Medulla oblongata (tissue), 1 donor: ENCODE measurements around the gene PTAFR.
A peak's percentile ranks its signal among the peaks of the same experiment; 100 is the strongest.
"Not testable (repeated sequence)": the region's sequence is repeated elsewhere in the genome, so short reads cannot be mapped to it uniquely, and the experiment has no call there.

Source experiments
- DNase-seq: peaks from one replicate; pipeline ENCODE4 v3.0.0-alpha.2; 2015; ENCODE audit errors: extremely low spot score

PTAFR gene

GRCh38 chr1:28145728-28146127 lies 30.8 kb downstream of the PTAFR start:
- no peak for DNase-seq

- DNase-seq: no peak
These were observed 32.0 kb downstream of the PTAFR start for GRCh38 chr1:28144203-28145135.

- no peak for DNase-seq
These were observed 32.8 kb downstream of the PTAFR start for GRCh38 chr1:28143496-28144202.

GRCh38 chr1:28141685-28142084 lies 34.8 kb downstream of the PTAFR start:
- no peak for DNase-seq

GRCh38 chr1:28139866-28140265 lies 36.6 kb downstream of the PTAFR start:
- not testable (repeated sequence) for DNase-seq

- peak; percentile 65 for DNase-seq
These were observed 37.3 kb downstream of the PTAFR start for GRCh38 chr1:28139025-28139712.

GRCh38 chr1:28136922-28137613 lies 39.4 kb downstream of the PTAFR start:
- DNase-seq: no peak

GRCh38 chr1:28136169-28136921 lies 40.1 kb downstream of the PTAFR start:
- DNase-seq: no peak

GRCh38 chr1:28135371-28136168 lies 40.9 kb downstream of the PTAFR start:
- DNase-seq: no peak

- no peak for DNase-seq
These were observed 41.8 kb downstream of the PTAFR start for GRCh38 chr1:28134651-28135207.

GRCh38 chr1:28132171-28133167 lies 44.0 kb downstream of the PTAFR start:
- no peak for DNase-seq

- DNase-seq: no peak
These were observed 45.6 kb downstream of the PTAFR start for GRCh38 chr1:28130901-28131300.

- DNase-seq: no peak
These were observed 47.3 kb downstream of the PTAFR start for GRCh38 chr1:28129150-28129549.

- peak; percentile 71 for DNase-seq
These were observed 48.8 kb downstream of the PTAFR start for GRCh38 chr1:28127617-28128257.

GRCh38 chr1:28126783-28127490 lies 49.6 kb downstream of the PTAFR start:
- peak; percentile 64 for DNase-seq

- DNase-seq: no peak
These were observed 50.3 kb downstream of the PTAFR start for GRCh38 chr1:28126212-28126611.

GRCh38 chr1:28123461-28123961 lies 53.0 kb downstream of the PTAFR start:
- DNase-seq: peak; percentile 61
